NCI-H2081 (cell line): ENCODE results near the gene EXOSC9.

Experiments
- DNase-seq, 2 experiments: peaks; one replicate each; lab custom pipeline; 2025; lab: John Stamatoyannopoulos, UW

EXOSC9 gene

GRCh38 chr4:121824171-121824527 lies 23.0 kb downstream of the EXOSC9 start:
- DNase-seq: no peak

GRCh38 chr4:121824950-121825349 lies 23.8 kb downstream of the EXOSC9 start:
- DNase-seq: no peak

GRCh38 chr4:121827853-121828252 lies 26.7 kb downstream of the EXOSC9 start:
- no peak for DNase-seq

GRCh38 chr4:121829511-121829910 lies 28.4 kb downstream of the EXOSC9 start:
- no peak for DNase-seq

GRCh38 chr4:121838136-121838535 lies 37.0 kb downstream of the EXOSC9 start:
- DNase-seq: no peak

GRCh38 chr4:121842862-121843261 lies 41.7 kb downstream of the EXOSC9 start:
- DNase-seq: no peak

- no peak for DNase-seq
Measured at GRCh38 chr4:121846662-121847061, 45.5 kb downstream of the EXOSC9 start.

GRCh38 chr4:121851354-121851753 lies 50.2 kb downstream of the EXOSC9 start:
- DNase-seq: no peak

- no peak for DNase-seq
Measured at GRCh38 chr4:121860121-121860520, 59.0 kb downstream of the EXOSC9 start.

GRCh38 chr4:121861426-121861825 lies 60.3 kb downstream of the EXOSC9 start:
- no peak for DNase-seq

- DNase-seq: no peak
Measured at GRCh38 chr4:121863799-121864198, 62.7 kb downstream of the EXOSC9 start.
